Prostate gland (tissue), 1 donor: Measurements from ENCODE around the gene MEDAG.

Experiments used
- POLR2A ChIP-seq: fragments of 450-650 bp; IDR thresholded peaks from one replicate; pipeline ENCODE4 v1.6.1; 2016; ENCODE audit warnings: antibody characterized with exemption, mild to moderate bottlenecking
- POLR2AphosphoS5 ChIP-seq: sonication (generic); formaldehyde crosslinking; IDR thresholded peaks from one replicate; pipeline ENCODE4 v1.6.1; 2017; ENCODE audit warnings: antibody characterized with exemption

- TF ChIP-seq POLR2A (no peak), POLR2AphosphoS5 (no peak)
Measured at GRCh38 chr13:30933354-30933670, 27.2 kb downstream of the MEDAG start.
